HG03354 (cell line): ENCODE data around the gene CHMP4A.
"Not testable (repeated sequence)": the region's sequence is repeated elsewhere in the genome, so short reads cannot be mapped to it uniquely, and the experiment has no call there.

ENCODE experiments used
- ATAC-seq: cut with Tn5 transposase; IDR thresholded peaks from one replicate; pipeline ENCODE4 v1.9.1; 2021; ENCODE audit warnings: mild to moderate bottlenecking; ENCODE audit not compliant: unreplicated experiment, poor library complexity, severe bottlenecking

The CHMP4A gene

DNA sequence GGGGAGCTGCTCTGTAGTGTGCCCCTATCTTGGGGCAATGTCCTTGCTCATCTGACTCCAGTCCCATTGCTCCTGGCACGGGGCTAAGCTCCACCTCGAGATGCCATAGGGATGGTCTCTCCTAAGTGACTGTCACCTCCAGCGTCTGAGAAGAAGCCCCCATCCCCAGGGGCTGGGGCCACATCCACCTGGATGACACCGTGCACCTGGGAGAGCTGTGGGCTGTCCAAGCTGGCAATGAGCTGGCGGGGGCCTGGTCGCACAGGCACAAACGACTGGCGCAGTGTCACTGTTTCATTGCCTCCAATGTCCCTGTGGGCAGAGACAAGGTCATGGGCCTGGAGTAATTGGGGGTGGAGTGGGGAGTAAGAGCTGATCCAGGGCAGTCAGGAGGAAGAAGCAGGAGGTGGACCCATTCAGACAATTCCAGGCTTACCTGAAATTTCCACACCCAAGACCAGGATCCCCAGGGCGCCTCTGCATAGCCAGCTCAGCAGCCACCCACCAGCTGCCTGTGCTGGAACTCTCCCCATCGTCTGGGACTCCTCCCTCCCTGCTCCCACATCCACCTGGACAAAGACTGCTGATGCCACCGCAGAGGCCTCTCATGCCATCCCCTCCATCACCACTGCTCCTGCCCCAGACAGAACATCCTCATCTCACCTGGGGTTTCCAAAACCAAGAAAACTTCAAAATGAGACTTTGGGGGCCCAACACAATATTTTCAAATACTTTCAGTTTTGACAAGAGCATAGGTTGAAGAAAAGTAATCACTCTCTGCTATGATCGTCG lies 36.1 kb upstream of the CHMP4A start:
- no peak for ATAC-seq

DNA sequence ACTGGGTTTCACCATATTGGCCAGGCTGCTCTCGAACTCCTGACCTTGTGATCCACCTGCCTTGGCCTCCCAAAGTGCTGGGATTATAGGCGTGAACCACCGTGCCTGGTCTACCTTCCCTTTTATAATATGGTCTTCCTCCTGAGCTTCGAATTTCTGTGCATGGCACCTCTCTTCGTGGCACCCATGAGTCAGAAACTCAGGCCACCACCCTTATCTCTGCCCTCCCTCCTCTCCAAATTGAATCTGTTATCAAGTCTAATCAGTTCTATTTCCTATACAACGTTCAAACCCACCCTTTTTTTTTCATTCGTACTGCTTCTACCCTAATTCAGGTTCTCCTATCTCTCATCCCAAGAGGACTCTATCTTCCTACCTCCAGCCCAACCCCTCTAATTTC lies 34.1 kb upstream of the CHMP4A start:
- ATAC-seq: no peak

DNA sequence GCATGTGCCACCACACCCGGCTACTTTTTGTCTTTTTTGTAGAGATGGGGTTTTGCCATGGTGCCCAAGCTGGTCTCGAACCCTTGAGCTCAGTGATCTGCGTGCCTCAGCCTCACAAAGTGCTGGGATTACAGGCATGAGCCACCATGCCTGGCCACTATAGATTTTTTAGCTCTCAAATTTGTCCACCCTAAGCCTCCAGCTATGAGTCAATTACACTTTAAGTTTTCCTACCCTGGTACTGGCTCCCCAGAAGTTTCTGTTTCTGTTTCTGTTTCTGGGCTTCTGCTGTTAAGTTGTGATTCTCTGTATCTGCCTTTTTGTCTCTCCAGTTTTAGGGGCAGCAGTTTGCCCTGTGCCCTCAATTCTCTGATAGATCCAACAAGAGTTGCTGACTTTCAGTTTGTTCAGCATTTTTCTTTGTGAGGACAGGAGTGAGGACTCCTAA lies 33.5 kb upstream of the CHMP4A start:
- no peak for ATAC-seq

DNA sequence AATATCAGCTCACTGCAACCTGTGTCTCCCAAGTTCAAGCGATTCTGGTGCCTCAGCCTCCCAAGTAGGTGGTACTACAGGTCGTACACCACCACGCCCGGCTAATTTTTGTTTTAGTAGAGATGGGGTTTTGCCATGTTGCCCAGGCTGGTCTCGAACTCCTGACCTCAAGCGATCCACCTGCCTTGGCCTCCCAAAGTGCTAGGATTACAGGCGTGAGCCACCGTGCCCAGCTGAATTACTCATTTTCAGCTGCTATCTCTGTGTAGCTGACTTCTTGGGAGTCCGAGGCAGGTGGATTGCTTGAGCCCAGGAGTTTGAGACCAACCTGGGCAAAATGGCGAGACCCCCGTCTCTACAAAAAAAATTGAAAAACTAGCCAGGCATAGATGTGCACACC lies 32.1 kb upstream of the CHMP4A start:
- ATAC-seq: not testable (repeated sequence)

DNA sequence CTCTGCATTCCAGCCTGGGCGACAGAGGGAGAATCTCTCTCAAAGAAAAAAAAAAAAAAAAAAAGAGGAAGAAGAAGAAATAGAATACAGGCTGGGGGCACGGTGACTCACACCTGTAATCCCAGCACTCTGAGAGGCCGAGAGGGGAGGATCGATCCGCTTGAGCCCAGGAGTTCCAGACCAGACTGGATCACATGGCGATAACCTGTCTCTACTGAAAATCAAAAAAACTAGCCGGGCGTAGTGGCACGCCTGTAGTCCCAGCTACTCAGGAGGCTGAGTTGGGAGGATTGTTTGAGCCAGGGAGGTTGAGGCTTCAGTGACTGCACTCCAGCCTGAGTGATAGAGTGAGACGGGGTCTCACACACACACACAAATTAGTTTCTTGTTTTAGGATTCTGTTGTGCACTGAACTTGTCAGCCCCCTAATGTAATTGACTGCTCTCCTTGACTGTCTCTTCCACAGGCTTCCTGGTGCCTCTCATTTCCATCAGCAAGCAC lies 30.1 kb upstream of the CHMP4A start:
- ATAC-seq: no peak

DNA sequence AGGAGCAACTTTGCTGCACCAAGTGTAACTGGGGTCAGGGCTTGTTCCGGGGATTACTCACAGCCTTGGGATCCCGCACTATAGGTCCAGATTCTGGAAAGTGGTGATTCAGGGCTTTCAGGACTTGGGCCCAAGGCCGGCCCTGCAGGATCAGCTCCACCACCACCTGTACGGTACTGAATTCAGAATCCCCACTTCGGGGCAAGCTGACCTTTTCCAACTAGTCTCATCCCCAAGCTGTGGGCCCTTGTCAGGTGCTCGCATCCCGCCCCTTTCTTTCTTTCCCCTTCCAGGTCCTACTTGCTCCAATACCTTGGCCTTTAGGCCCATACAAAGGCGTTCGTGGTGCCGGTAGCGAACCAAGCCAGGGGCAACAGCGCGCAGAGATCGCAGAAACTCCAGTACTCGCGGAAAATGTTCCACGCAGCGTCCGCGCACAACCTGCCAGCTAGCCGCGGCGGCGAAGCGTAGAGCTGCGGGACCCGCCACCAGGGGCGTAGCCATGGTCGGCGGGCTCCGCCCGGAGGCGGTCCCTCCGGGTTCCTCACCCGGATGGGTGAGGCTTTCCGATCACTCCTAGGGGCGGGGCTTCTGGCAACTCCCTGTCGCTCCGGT lies 28.6 kb upstream of the CHMP4A start:
- ATAC-seq: peak; percentile 80

DNA sequence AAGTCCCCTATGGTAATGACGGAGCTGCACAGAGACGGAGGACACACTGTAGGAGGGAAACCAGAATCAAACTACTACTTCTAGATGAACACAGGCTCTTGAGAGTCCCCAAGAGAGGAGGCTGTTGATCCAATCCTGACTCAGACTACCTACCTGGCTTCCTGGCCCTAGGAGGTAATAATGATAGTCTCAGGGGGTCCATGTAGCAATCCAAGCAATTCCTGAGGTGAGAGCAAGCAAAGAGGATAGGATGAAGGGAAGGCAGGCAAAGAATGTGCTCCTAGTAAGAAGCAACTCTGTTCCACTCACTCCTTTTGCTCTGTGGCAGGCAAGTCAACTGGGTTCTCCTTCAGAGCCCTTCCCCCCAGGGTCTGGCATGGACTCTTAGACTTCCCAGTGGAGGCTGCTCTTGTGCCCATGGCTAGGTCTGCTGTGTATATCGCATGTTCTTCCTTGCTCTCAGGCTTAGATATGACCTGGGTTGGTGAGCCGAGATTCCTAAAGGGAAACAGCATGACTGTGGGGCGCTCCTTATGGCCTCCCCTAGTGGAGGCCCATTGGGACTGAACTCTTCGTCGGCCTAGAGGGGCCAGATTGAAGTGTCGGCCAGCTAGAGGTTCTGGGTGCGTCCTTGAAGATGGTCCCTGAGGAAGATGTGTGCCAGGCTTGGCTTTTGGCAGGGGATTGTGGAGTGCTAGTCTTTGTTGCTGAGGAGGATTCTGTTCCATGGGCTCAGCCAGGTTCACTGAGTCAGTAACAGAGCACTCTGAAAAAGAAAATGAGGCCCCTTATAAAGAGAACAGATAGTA lies 27.0 kb upstream of the CHMP4A start:
- ATAC-seq: no peak

DNA sequence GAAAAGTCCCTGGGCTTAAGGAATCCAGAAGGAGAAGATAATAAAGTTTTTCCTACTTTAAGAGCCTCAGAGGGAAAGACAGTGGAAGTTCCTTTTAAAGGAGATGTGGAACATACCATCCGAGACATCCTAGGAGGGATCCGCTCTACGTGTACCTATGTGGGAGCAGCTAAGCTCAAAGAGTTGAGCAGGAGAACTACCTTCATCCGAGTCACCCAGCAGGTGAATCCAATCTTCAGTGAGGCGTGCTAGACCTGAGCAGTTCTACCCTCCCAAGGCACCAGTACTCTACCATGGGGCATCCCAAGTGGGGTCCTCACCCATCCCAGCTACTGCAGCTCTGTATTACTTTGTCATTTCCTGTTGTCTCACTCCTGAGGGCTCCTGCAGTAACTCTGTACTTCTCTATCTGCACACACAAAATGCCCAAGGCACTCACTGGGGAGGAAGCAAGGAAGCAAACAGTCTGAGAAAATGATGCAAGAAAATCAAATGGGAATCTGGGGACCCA lies 25.3 kb upstream of the CHMP4A start:
- ATAC-seq: no peak

DNA sequence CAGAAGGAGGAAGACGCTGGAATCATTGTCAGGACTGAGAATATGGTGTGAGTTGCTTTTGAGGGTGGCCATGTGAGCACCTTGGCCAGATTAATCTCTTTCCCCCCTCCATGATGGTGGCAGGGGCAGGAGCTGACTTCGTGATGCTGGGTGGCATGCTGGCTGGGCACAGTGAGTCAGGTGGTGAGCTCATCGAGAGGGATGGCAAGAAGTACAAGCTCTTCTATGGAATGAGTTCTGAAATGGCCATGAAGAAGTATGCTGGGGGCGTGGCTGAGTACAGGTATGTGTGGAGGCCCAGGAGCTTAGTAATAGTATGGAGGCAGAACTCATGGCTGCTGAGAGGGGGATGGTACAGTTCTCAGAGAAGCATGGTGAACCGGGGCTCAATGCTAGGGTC lies 24.8 kb upstream of the CHMP4A start:
- ATAC-seq: no peak

DNA sequence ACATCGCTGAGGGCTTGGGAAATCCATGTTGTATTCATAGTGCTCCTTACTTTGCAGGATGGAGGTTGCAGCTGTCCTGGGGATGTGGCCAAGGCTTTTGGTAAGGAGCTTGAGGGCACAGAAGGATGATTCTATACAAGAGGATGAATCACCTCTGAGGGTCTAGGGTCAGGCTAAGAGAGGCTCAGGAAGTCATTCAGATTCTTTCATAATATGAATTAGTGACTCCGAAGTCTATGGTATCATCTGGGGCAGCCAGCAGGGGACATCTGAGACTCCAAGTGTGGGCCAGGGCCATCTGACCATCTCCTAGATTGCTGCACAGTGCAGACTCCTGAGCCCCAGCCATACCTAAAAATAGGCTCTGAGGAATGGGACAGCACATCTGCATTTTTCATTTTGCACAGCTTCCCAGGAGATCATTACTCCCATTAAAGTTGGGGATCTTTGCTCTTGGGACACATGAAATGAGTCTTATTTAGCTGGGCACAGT lies 24.2 kb upstream of the CHMP4A start:
- no peak for ATAC-seq

DNA sequence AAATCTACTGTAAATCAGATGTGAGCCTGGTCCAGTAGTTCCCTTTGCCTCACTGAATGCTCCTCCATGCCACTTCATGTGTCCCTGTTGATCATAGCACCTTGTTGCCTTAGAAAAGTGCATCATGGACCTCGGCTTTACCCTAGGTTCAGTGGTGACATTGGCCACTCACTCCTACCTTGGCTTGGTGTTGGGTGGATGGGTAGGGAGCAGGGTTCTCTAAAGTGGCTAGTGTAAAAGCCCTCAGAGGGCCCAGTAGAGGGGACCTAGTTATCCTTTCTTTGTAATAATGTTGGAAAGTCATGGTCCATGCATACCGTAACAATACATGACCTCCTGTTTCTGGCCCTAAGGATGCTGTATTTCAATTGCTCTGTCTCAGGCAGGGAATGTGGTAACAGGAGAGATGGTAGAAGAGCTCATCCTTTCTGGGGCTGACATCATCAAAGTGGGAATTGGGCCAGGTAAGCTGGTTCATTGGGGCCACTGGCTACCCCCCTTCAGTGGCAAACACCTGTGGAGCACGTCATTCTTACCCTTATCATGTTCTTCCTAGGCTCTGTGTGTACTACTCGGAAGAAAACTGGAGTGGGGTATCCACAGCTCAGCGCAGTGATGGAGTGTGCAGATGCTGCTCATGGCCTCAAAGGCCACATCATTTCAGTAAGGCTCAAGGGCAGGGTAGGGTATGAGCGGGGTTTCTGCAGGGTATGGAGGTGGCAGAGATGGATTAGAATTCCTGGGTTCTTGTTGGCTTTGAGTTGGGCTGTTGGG lies 23.6 kb upstream of the CHMP4A start:
- ATAC-seq: no peak

DNA sequence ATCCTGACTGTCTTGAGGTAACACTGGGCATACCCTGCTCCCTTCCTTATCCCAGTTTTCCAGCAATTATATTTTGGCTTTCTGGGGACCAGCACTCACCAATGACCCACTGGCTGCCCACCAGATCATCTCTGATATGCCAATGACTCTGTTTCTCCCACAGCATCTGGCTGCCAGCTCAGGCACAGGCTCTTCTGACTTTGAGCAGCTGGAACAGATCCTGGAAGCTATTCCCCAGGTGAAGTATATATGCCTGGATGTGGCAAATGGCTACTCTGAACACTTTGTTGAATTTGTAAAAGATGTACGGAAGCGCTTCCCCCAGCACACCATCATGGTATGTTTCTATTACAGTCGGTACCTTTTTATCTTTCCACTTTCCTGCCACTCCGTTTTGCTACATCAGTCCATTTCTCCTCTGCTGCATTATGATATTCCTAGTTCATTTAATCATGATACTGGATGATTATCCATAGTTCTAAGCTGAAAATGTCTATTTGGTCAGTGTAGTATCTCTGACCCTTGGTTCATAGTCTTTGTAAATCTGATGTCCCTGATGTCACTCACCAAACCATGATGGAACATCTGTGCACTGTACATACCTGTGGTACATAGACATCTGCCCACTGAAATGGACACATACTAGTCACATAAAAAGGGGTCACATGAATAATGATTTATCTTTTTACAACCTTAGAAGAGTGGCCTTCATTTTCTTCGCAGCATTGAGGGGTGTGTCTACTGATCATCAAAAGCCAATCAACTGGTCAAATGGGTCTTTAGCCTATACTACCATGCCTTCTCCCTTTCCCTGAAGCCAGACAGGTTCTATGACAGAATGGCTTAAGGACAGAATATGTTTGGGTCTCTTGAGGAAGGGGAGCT lies 22.8 kb upstream of the CHMP4A start:
- ATAC-seq: no peak

DNA sequence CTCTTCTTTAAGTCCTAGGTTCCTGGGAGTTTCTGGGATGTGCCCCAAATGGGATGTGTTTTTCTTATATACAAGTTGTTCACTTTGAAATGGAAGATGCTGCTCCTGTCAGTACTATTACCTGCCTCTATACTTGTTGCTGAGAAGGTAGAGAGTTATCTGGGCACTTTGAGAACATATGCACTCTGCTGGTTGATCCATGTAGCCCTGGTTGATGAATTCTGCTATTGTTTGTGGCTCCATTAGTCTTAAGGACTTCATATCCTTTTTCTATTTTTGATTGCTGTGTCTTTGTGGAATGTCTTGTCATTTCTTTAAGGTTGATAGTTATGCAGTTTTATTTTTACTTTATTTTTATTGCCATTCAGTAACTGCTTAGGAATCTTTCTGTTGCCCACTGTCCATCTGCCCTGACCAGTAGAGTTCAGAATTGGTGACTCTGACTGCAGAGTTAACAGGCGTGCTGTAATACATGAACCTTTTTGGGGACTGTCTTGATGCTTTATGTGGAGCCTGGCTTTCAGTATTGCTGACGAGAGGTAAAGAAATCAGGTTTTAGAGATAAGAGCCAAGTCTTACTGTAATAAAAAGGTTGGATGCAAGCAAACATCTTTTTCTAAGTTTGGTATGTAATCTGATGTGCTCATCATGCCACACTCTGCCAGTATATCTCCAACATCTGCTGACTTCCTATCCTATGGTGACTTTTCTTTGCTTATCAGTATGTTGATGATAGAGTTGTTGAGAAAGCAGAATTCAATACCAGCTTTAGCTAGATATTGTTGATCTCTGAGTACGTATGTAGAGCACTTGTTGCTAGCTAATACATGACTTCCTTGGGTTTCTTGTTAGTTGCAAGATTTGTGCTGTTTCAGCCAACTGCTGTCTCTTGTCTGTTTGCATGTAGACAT lies 21.1 kb upstream of the CHMP4A start:
- ATAC-seq: no peak

DNA sequence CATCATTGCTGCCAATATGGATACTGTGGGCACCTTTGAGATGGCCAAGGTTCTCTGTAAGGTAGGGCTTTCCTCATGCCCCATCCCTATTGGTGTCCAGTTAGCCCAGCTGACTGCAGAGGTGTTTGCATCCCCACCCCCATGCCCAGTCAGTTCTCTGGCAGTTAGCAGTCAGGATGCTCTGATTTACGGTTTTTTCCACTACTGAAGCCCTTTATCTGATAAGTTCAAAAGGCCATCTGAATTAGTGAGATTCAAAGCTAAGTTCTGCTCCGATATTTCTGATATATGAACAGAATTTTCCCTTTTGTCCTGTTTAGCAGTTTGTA lies 20.2 kb upstream of the CHMP4A start:
- ATAC-seq: no peak

DNA sequence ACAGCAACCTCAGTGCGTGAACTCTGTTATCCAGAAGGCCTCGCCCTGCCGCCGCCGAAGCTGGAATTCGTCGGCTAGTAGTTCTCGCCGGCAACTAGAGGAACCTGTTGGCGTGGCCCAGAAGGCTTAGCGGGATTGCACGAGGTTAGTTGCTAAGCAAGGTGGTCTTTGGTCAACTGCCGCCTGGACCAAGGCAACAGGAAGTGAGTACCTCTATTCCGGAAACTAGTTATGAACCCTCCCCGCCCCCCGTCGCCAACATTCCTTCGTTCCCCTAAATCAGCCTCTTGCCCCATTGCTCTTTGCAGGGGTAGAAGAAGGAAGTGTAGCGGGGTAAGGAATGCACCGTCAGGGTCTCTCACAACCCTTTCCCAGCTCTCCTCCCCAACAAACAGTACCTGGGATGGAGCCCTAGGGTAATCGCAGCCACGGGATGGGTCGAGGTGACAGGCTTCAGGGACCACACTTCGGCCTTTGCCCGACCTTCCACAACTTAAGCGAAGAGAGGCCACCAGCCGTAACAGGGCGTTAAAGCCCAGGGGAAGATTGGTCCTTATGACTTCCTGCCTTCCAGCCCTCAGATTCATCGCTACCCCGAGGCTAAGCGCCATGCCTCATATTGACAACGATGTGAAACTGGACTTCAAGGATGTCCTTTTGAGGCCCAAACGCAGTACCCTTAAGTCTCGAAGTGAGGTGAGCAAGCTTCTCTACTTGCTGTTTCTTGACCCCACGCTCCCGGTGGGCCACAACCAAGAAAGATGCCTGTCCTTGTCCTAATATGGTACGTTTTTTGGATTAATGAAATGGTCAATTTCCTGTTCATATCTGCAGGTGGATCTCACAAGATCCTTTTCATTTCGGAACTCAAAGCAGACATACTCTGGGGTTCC lies 19.6 kb upstream of the CHMP4A start, which contains the start of gene GMPR2:
Gene GMPR2, plus strand, starts transcription at position 285 of the 893 bp plus-strand sequence. Its CDS starts 325 bp downstream, at position 610.
- peak; percentile 60 for ATAC-seq

DNA sequence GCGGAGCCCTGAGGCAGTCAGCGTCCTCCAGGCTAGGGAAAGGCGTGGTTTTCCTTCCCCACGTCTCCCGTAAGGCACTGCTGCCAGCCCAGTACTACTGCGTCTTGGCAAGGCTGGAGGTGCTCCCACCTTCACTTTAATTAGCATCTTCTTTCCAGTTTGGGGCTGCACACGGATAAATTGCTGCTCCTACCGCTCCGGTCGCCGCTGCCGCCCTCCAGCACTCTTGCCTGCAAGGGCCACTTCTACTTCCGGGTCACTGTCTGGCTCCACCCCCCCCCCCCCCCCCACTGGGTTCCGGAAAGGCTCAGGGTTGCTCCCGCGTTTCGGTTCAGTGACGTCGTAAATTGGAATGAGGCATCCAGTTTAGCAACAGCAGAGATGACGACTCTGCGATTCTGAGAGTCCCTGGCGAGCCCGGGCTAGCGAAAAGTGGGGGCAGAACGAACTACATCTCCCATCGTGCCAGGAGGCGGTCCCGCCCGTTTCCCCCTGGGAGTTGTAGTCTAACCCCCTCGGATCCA lies 18.9 kb upstream of the CHMP4A start, which contains the start of gene NEDD8:
Gene NEDD8, minus strand, starts transcription at position 247 of the 524 bp plus-strand sequence. Its CDS starts 100 bp downstream, at position 147.
- peak; percentile 76 for ATAC-seq
